Activated CD8-positive, alpha-beta T cell treated with anti-CD3 and anti-CD28 coated beads for 36 hours (primary cell): Measurements from ENCODE around the gene VPS25. TPM values are rescaled to one million over a fixed set of nuclear protein-coding genes. Genes with fewer than 3 reads are reported as not detected.

Experiments used
- ATAC-seq: fragments of 200-7000 bp; cut with Tn5 transposase; one replicate; pipeline ENCODE4 v1.10.0; 2021; ENCODE audit warnings: mild to moderate bottlenecking, moderate library complexity
- CTCF ChIA-PET: fragments of 350-600 bp; sonication (Branson Sonifier 250); formaldehyde crosslinking; loops from one replicate; lab custom pipeline; 2021; ENCODE audit warnings: antibody characterized with exemption; lab: Charles Lee
- POLR2A ChIA-PET: fragments of 350-600 bp; sonication (Branson Sonifier 250); formaldehyde crosslinking; loops from one replicate; lab custom pipeline; 2021; ENCODE audit warnings: antibody characterized with exemption; lab: Charles Lee
- DNase-seq: peaks from one replicate; pipeline ENCODE4 v3.0.0-alpha.2; 2020
- H3K27ac Mint-ChIP-seq: one replicate; pipeline ENCODE4 v1.8.0; 2021; ENCODE audit warnings: mild to moderate bottlenecking, mixed read lengths
- H3K27me3 Mint-ChIP-seq: one replicate; pipeline ENCODE4 v1.8.0; 2021; ENCODE audit warnings: mixed read lengths
- H3K36me3 Mint-ChIP-seq: one replicate; pipeline ENCODE4 v1.8.0; 2021; ENCODE audit warnings: low read depth, mixed read lengths
- H3K4me1 Mint-ChIP-seq: one replicate; pipeline ENCODE4 v1.8.0; 2021; ENCODE audit warnings: low read depth, mixed read lengths
- H3K4me3 Mint-ChIP-seq: one replicate; pipeline ENCODE4 v1.8.0; 2021; ENCODE audit warnings: mild to moderate bottlenecking, moderate library complexity, mixed read lengths
- H3K9me3 Mint-ChIP-seq: one replicate; pipeline ENCODE4 v1.8.0; 2021; ENCODE audit warnings: mixed read lengths
- CTCF ChIP-seq: fragments of 200-600 bp; IDR thresholded peaks from one replicate; pipeline ENCODE4 v1.8.0; 2022; ENCODE audit warnings: antibody characterized with exemption, mild to moderate bottlenecking
- intact Hi-C: fragments of 100-400 bp; cut with micrococcal nuclease; formaldehyde crosslinking; loops from one replicate; pipeline ENCODE4 v1.10.0; 2022
- total RNA-seq, 2 experiments: library from RNA; stranded (reverse); gene quantifications; one replicate each; pipeline ENCODE4 v1.2.3, GENCODE V29; 2021

Gene VPS25
- total RNA-seq, 2 experiments from 2014 or later: 63.4 to 67.2 TPM

- no peaks in the 10 kb centered on the region for H3K36me3 Mint-ChIP-seq
- no peak overlapping the region for H3K4me3 Mint-ChIP-seq
- H3K4me1 Mint-ChIP-seq: peaks cover 7% of the 10 kb centered on the region
- ATAC-seq: no peak
- no peak overlapping the region for H3K27ac Mint-ChIP-seq
- TF ChIP-seq CTCF: no peak
- no peaks in the 10 kb centered on the region for H3K9me3 Mint-ChIP-seq
- no peak for DNase-seq
- POLR2A ChIA-PET: interaction anchor here (0.7 kb wide), 1 partner anchor 14 kb away, joined by 3 read pairs; no protein-coding TSS in a partner anchor
- intact Hi-C loops: no loop called here
- H3K27me3 Mint-ChIP-seq: peaks cover 15% of the 10 kb centered on the region
- CTCF ChIA-PET: interaction anchor here (1.7 to 5.4 kb wide), 2 partner anchors 13 to 14 kb away, joined by 5 to 38 read pairs; no protein-coding TSS in a partner anchor
Observed at GRCh38 chr17:42748908-42749798, 24.1 kb upstream of the VPS25 start.

- TF ChIP-seq CTCF: no peak
- ATAC-seq: no peak
- no peaks in the 10 kb centered on the region for H3K9me3 Mint-ChIP-seq
- no peak overlapping the region for H3K4me3 Mint-ChIP-seq
- H3K36me3 Mint-ChIP-seq: no peaks in the 10 kb centered on the region
- H3K4me1 Mint-ChIP-seq: no peaks in the 10 kb centered on the region
- peaks cover 15% of the 10 kb centered on the region for H3K27me3 Mint-ChIP-seq
- intact Hi-C loops: no loop called here
- H3K27ac Mint-ChIP-seq: no peak overlapping the region
- POLR2A ChIA-PET: no interaction called here
- no peak for DNase-seq
- CTCF ChIA-PET: interaction anchor here (1.3 to 5.4 kb wide), 4 partner anchors 9 to 172 kb away, joined by 5 to 38 read pairs (median 6); no protein-coding TSS in a partner anchor
Observed at GRCh38 chr17:42750739-42751344, 22.4 kb upstream of the VPS25 start.

- H3K9me3 Mint-ChIP-seq: no peaks in the 10 kb centered on the region
- H3K27ac Mint-ChIP-seq: no peak overlapping the region
- H3K36me3 Mint-ChIP-seq: no peaks in the 10 kb centered on the region
- H3K4me1 Mint-ChIP-seq: no peaks in the 10 kb centered on the region
- TF ChIP-seq CTCF: no peak
- DNase-seq (no peak), ATAC-seq (no peak)
- POLR2A ChIA-PET: no interaction called here
- intact Hi-C loops: no loop called here
- no peak overlapping the region for H3K4me3 Mint-ChIP-seq
- CTCF ChIA-PET: interaction anchor here (0.7 to 1.8 kb wide), 2 partner anchors 8 to 12 kb away, joined by 3 to 6 read pairs; no protein-coding TSS in a partner anchor
- peaks cover 18% of the 10 kb centered on the region for H3K27me3 Mint-ChIP-seq
Observed at GRCh38 chr17:42751628-42752027, 21.6 kb upstream of the VPS25 start.

- Mint-ChIP-seq H3K4me3 (no peak overlapping the region), H3K9me3 (no peaks in the 10 kb centered on the region), H3K27ac (no peak overlapping the region), H3K4me1 (no peaks in the 10 kb centered on the region), H3K27me3 (peaks cover 29% of the 10 kb centered on the region), H3K36me3 (no peaks in the 10 kb centered on the region)
- DNase-seq (no peak), ATAC-seq (no peak)
- TF ChIP-seq CTCF: no peak
- POLR2A ChIA-PET: interaction anchor here (0.8 kb wide), 1 partner anchor 193 kb away, joined by 3 read pairs; no protein-coding TSS in a partner anchor
- intact Hi-C loops: no loop called here
- CTCF ChIA-PET: interaction anchor here (2.0 to 3.1 kb wide), 2 partner anchors 8 to 177 kb away, joined by 7 to 9 read pairs; partner anchors contain the start of gene PSMC3IP
Observed at GRCh38 chr17:42754782-42755181, 18.5 kb upstream of the VPS25 start.
